Activated naive CD8-positive, alpha-beta T cell treated with anti-CD3 and anti-CD28 coated beads for 36 hours (primary cell): ENCODE data around the gene TNNT3. TPM values are rescaled to one million over a fixed set of nuclear protein-coding genes. Genes with fewer than 3 reads are reported as not detected.

Experiments used
- DNase-seq: peaks from one replicate; pipeline ENCODE4 v3.0.0; 2021
- H3K27ac Mint-ChIP-seq: one replicate; pipeline ENCODE4 v1.8.0; 2022; ENCODE audit warnings: mild to moderate bottlenecking, moderate library complexity, mixed read lengths
- H3K27me3 Mint-ChIP-seq: one replicate; pipeline ENCODE4 v1.8.0; 2022; ENCODE audit warnings: mild to moderate bottlenecking, mixed read lengths
- H3K36me3 Mint-ChIP-seq: one replicate; pipeline ENCODE4 v1.8.0; 2021; ENCODE audit warnings: mild to moderate bottlenecking, mixed read lengths
- H3K4me1 Mint-ChIP-seq: one replicate; pipeline ENCODE4 v1.8.0; 2021; ENCODE audit warnings: mixed read lengths
- H3K4me3 Mint-ChIP-seq: one replicate; pipeline ENCODE4 v1.8.0; 2022; ENCODE audit warnings: mild to moderate bottlenecking, moderate library complexity, mixed read lengths
- H3K9me3 Mint-ChIP-seq: one replicate; pipeline ENCODE4 v1.8.0; 2022; ENCODE audit warnings: mixed read lengths
- total RNA-seq, 2 experiments: library from RNA; stranded (reverse); gene quantifications; one replicate each; pipeline ENCODE4 v1.2.3, GENCODE V29; 2021

TNNT3 gene
- total RNA-seq, 2 experiments from 2014 or later = 0.50 to 0.54 TPM

GRCh38 chr11:1906611-1907423, 12.7 kb upstream of the TNNT3 start:
- no peak for DNase-seq
- no peaks in the 10 kb centered on the region for H3K36me3 Mint-ChIP-seq
- no peak overlapping the region for H3K27ac Mint-ChIP-seq
- no peaks in the 10 kb centered on the region for H3K9me3 Mint-ChIP-seq
- H3K4me1 Mint-ChIP-seq = no peaks in the 10 kb centered on the region
- H3K4me3 Mint-ChIP-seq = no peak overlapping the region
- no peaks in the 10 kb centered on the region for H3K27me3 Mint-ChIP-seq

GRCh38 chr11:1908618-1909017, 10.9 kb upstream of the TNNT3 start:
- Mint-ChIP-seq H3K4me1 (no peaks in the 10 kb centered on the region), H3K9me3 (no peaks in the 10 kb centered on the region), H3K4me3 (no peak overlapping the region), H3K27me3 (no peaks in the 10 kb centered on the region), H3K27ac (no peak overlapping the region), H3K36me3 (no peaks in the 10 kb centered on the region)
- DNase-seq = no peak

- no peaks in the 10 kb centered on the region for H3K27me3 Mint-ChIP-seq
- no peaks in the 10 kb centered on the region for H3K4me1 Mint-ChIP-seq
- no peak for DNase-seq
- no peaks in the 10 kb centered on the region for H3K36me3 Mint-ChIP-seq
- no peak overlapping the region for H3K27ac Mint-ChIP-seq
- H3K9me3 Mint-ChIP-seq = no peaks in the 10 kb centered on the region
- H3K4me3 Mint-ChIP-seq = no peak overlapping the region
Observed at GRCh38 chr11:1909524-1909923, 10.0 kb upstream of the TNNT3 start.

GRCh38 chr11:1912289-1912878, 7.1 kb upstream of the TNNT3 start:
- no peak for DNase-seq
- H3K4me1 Mint-ChIP-seq = peaks cover 7% of the 10 kb centered on the region

GRCh38 chr11:1913271-1914060, 6.0 kb upstream of the TNNT3 start:
- Mint-ChIP-seq H3K4me3 (no peak overlapping the region), H3K9me3 (peaks cover 2% of the 10 kb centered on the region), H3K36me3 (peaks cover 2% of the 10 kb centered on the region), H3K27me3 (no peaks in the 10 kb centered on the region), H3K27ac (no peak overlapping the region), H3K4me1 (peaks cover 7% of the 10 kb centered on the region)
- no peak for DNase-seq

More at GRCh38 chr11:1912289-1912878, 7.1 kb upstream of the TNNT3 start:
- Mint-ChIP-seq H3K9me3 (peaks cover 2% of the 10 kb centered on the region), H3K27ac (no peak overlapping the region), H3K4me3 (no peak overlapping the region), H3K36me3 (peaks cover 2% of the 10 kb centered on the region), H3K27me3 (no peaks in the 10 kb centered on the region)

- no peaks in the 10 kb centered on the region for H3K27me3 Mint-ChIP-seq
- peaks cover 2% of the 10 kb centered on the region for H3K36me3 Mint-ChIP-seq
- peak overlapping the region; percentile 2 for H3K4me3 Mint-ChIP-seq
- peaks cover 2% of the 10 kb centered on the region for H3K9me3 Mint-ChIP-seq
- DNase-seq = no peak
- peaks cover 7% of the 10 kb centered on the region for H3K4me1 Mint-ChIP-seq
- no peak overlapping the region for H3K27ac Mint-ChIP-seq
Observed at GRCh38 chr11:1915795-1916131, 3.7 kb upstream of the TNNT3 start.

- H3K27ac Mint-ChIP-seq = no peak overlapping the region
- H3K4me3 Mint-ChIP-seq = no peak overlapping the region
- peaks cover 2% of the 10 kb centered on the region for H3K9me3 Mint-ChIP-seq
- H3K27me3 Mint-ChIP-seq = no peaks in the 10 kb centered on the region
- no peak for DNase-seq
- H3K4me1 Mint-ChIP-seq = peaks cover 7% of the 10 kb centered on the region
- peaks cover 2% of the 10 kb centered on the region for H3K36me3 Mint-ChIP-seq
Observed at GRCh38 chr11:1916132-1916985, 3.1 kb upstream of the TNNT3 start.

GRCh38 chr11:1916986-1917522, 2.4 kb upstream of the TNNT3 start:
- Mint-ChIP-seq H3K27me3 (no peaks in the 10 kb centered on the region), H3K4me3 (no peak overlapping the region), H3K27ac (no peak overlapping the region), H3K9me3 (peaks cover 2% of the 10 kb centered on the region), H3K36me3 (peaks cover 2% of the 10 kb centered on the region), H3K4me1 (peaks cover 7% of the 10 kb centered on the region)
- DNase-seq = no peak

GRCh38 chr11:1917523-1918435, 1.7 kb upstream of the TNNT3 start:
- H3K27ac Mint-ChIP-seq = no peak overlapping the region
- peaks cover 7% of the 10 kb centered on the region for H3K4me1 Mint-ChIP-seq
- H3K4me3 Mint-ChIP-seq = no peak overlapping the region
- H3K36me3 Mint-ChIP-seq = peaks cover 2% of the 10 kb centered on the region
- peaks cover 2% of the 10 kb centered on the region for H3K9me3 Mint-ChIP-seq
- H3K27me3 Mint-ChIP-seq = peaks cover 2% of the 10 kb centered on the region
- no peak for DNase-seq

- Mint-ChIP-seq H3K36me3 (peaks cover 2% of the 10 kb centered on the region), H3K27ac (no peak overlapping the region), H3K27me3 (peaks cover 3% of the 10 kb centered on the region), H3K4me3 (no peak overlapping the region), H3K4me1 (peaks cover 7% of the 10 kb centered on the region), H3K9me3 (peaks cover 2% of the 10 kb centered on the region)
- no peak for DNase-seq
Observed at GRCh38 chr11:1918436-1919315, 827 bp upstream of the TNNT3 start.

GRCh38 chr11:1920128-1920908, 815 bp downstream of the TNNT3 start:
- H3K27ac Mint-ChIP-seq = no peak overlapping the region
- H3K27me3 Mint-ChIP-seq = peaks cover 3% of the 10 kb centered on the region
- H3K4me3 Mint-ChIP-seq = no peak overlapping the region
- H3K36me3 Mint-ChIP-seq = peaks cover 2% of the 10 kb centered on the region
- no peak for DNase-seq
- H3K9me3 Mint-ChIP-seq = no peaks in the 10 kb centered on the region
- H3K4me1 Mint-ChIP-seq = peaks cover 7% of the 10 kb centered on the region

- Mint-ChIP-seq H3K36me3 (no peaks in the 10 kb centered on the region), H3K27ac (no peak overlapping the region), H3K27me3 (peaks cover 3% of the 10 kb centered on the region), H3K4me3 (no peak overlapping the region), H3K4me1 (peaks cover 3% of the 10 kb centered on the region), H3K9me3 (no peaks in the 10 kb centered on the region)
- DNase-seq = no peak
Observed at GRCh38 chr11:1920909-1921573, 1.5 kb downstream of the TNNT3 start.
